ENCODE results near the gene CCL7.

CCL7 gene

DNA sequence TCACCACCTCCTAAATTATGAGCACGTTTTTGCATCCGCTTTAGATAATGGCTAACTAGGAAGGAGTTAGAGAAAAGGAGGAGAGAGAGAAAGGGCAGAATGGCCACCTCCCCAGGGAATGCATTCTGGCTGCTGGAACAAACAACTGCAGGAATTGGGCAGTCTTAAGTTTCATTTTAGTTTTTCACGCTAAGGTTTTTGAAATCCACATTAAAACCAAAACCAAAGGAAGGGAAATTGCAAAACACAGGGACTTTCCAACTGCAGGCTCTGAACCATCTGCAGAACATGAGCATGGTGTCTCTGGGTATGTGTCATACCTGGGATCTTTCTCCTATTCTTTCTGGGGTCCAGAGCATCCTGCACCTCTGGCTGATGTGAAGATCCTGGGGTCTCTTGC, 37.1 kb downstream of the CCL7 start:
- peaks cover 0 to 2% of the 10 kb centered on the region in 2 donors for H3K36me3 Mint-ChIP-seq
- no peak overlapping the region for H3K27ac Mint-ChIP-seq
- DNase-seq (no peak), ATAC-seq (replicated peaks) (peak in 1 of 2 donors; percentile 57)
- H3K27me3 Mint-ChIP-seq: peaks cover 28 to 38% of the 10 kb centered on the region in 2 donors
- peaks cover 0 to 2% of the 10 kb centered on the region in 2 donors for H3K4me1 Mint-ChIP-seq
- H3K9me3 Mint-ChIP-seq: no peaks in the 10 kb centered on the region
- no peak overlapping the region for H3K4me3 Mint-ChIP-seq

DNA sequence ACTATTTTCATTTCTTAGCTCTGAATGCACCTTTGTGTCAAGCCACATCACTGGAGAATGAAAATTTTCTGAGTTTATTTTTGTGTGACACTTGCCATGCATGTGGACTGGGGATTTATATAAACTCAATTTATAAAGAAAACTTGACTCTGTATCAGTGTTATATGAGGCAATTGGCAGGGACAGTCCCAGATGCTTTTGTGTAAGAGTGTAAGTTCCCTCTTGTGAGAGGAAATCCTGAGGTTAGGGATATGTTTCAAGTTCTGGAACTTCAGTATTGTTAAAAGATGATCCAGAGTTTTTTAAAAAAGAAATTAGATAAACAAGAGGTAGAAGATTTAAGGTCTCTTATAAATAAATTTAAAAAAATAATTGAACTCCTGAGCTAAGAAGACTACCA, 38.4 kb downstream of the CCL7 start:
- Mint-ChIP-seq H3K36me3 (peaks cover 0 to 2% of the 10 kb centered on the region in 2 donors), H3K4me1 (peaks cover 0 to 2% of the 10 kb centered on the region in 2 donors), H3K27me3 (peaks cover 33 to 42% of the 10 kb centered on the region in 2 donors), H3K9me3 (no peaks in the 10 kb centered on the region), H3K27ac (no peak overlapping the region), H3K4me3 (no peak overlapping the region)
- no peak for DNase-seq
- no peak for ATAC-seq (replicated peaks)

DNA sequence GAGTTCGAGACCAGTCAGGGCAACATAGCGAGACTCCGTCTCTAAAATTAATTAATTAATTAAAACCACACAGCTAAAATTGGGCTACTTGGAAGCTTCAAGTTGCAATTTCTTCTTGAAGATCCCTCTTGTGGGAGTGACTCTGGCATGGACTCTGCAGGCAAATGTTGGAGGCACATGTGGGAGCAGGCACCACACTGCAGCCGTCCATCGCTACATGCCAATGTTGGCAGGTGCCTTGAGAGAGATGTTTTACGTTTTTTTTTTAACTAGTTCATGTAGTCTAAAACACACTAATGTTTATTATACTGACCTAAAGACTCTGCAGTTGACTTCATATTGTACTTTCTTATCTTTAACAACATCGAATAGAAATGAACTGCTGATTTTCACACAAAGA, 41.3 kb downstream of the CCL7 start:
- DNase-seq: no peak
- H3K4me1 Mint-ChIP-seq: peaks cover 5 to 6% of the 10 kb centered on the region in 2 donors
- no peak overlapping the region for H3K27ac Mint-ChIP-seq
- no peaks in the 10 kb centered on the region for H3K36me3 Mint-ChIP-seq
- ATAC-seq (replicated peaks): no peak
- no peak overlapping the region for H3K4me3 Mint-ChIP-seq
- peaks cover 25 to 29% of the 10 kb centered on the region in 2 donors for H3K27me3 Mint-ChIP-seq
- H3K9me3 Mint-ChIP-seq: no peaks in the 10 kb centered on the region

DNA sequence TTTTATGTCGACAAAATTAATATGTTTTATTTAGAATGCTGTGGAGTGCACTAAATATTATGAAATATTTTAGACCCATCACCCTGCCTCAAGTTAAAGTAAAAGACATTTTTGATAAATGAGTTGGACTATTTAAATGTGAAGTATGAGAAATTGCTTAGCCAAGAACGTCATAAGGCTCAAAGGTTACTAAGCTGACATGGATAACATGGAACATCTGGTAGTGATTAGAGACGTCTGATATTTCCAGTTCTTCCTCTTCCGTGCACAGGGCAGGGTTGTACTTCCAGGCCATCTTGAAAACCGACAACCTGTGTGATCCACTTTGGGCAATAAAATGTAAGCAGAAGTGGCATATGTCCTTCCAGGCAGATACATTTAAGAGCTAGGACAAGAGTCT, 42.1 kb downstream of the CCL7 start:
- H3K36me3 Mint-ChIP-seq: no peaks in the 10 kb centered on the region
- peaks cover 20 to 27% of the 10 kb centered on the region in 2 donors for H3K27me3 Mint-ChIP-seq
- DNase-seq: no peak
- H3K27ac Mint-ChIP-seq: no peak overlapping the region
- peaks cover 5 to 6% of the 10 kb centered on the region in 2 donors for H3K4me1 Mint-ChIP-seq
- H3K9me3 Mint-ChIP-seq: no peaks in the 10 kb centered on the region
- no peak overlapping the region for H3K4me3 Mint-ChIP-seq
- no peak for ATAC-seq (replicated peaks)

- Mint-ChIP-seq H3K9me3 (no peaks in the 10 kb centered on the region), H3K4me1 (peaks cover 3 to 6% of the 10 kb centered on the region in 2 donors), H3K27me3 (peaks cover 19 to 22% of the 10 kb centered on the region in 2 donors), H3K27ac (no peak overlapping the region), H3K4me3 (no peak overlapping the region), H3K36me3 (no peaks in the 10 kb centered on the region)
- DNase-seq: no peak
- ATAC-seq (replicated peaks): no peak
Observed at GRCh38 chr17:34313164-34313563, 43.1 kb downstream of the CCL7 start.

DNA sequence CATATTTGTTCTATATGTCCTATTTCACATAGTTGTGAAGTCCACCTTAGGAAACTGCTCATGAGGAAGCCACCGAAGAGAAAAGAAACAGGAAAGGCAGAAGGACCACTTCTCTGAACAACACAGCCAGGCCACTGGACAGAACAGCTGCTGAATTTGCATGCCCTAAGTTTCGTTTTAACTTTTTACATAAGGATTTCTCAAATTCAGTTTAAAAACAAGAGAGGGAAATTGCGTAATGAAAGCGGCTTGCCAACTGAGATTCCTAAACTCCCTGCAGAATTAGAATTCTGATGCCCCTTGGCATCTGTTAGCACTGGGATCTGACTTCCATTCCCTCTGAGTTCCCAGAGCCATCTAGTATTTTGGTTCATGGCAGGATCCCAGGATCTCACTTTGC, 44.3 kb downstream of the CCL7 start:
- Mint-ChIP-seq H3K4me3 (no peak overlapping the region), H3K9me3 (no peaks in the 10 kb centered on the region), H3K27ac (no peak overlapping the region), H3K27me3 (peaks cover 19 to 21% of the 10 kb centered on the region in 2 donors), H3K36me3 (no peaks in the 10 kb centered on the region), H3K4me1 (peaks cover 3 to 6% of the 10 kb centered on the region in 2 donors)
- ATAC-seq (replicated peaks): no peak
- no peak for DNase-seq

- H3K4me1 Mint-ChIP-seq: peaks cover 6 to 7% of the 10 kb centered on the region in 2 donors
- no peaks in the 10 kb centered on the region for H3K36me3 Mint-ChIP-seq
- ATAC-seq (replicated peaks) (peak in 1 of 2 donors; percentile 41), DNase-seq (no peak)
- H3K27me3 Mint-ChIP-seq: peaks cover 19 to 20% of the 10 kb centered on the region in 2 donors
- no peaks in the 10 kb centered on the region for H3K9me3 Mint-ChIP-seq
- no peak overlapping the region for H3K4me3 Mint-ChIP-seq
- no peak overlapping the region for H3K27ac Mint-ChIP-seq
Observed at GRCh38 chr17:34318474-34318873, 48.5 kb downstream of the CCL7 start.

DNA sequence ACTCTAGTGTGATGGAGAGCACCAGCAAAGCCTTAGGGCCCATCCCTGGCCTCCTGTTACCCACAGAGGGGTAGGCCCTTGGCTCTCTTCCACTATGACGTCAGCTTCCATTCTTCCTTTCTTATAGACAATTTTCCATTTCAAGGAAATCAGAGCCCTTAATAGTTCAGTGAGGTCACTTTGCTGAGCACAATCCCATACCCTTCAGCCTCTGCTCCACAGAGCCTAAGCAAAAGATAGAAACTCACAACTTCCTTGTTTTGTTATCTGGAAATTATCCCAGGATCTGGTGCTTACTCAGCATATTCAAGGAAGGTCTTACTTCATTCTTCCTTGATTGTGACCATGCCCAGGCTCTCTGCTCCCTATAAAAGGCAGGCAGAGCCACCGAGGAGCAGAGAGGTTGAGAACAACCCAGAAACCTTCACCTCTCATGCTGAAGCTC, 49.0 kb downstream of the CCL7 start, which contains the start of gene CCL8:
TSS of gene CCL8 (plus strand) at position 397 of the 445 bp plus-strand sequence. CDS start 67 bp downstream, outside the sequence.
- no peaks in the 10 kb centered on the region for H3K36me3 Mint-ChIP-seq
- no peak for DNase-seq
- peaks cover 6 to 7% of the 10 kb centered on the region in 2 donors for H3K4me1 Mint-ChIP-seq
- no peak within 1 kb of the TSS for H3K27ac Mint-ChIP-seq
- H3K4me3 Mint-ChIP-seq: no peak within 1 kb of the TSS
- ATAC-seq (replicated peaks): no peak
- H3K27me3 Mint-ChIP-seq: peaks cover 20 to 22% of the 10 kb centered on the region in 2 donors
- peaks cover 0 to 4% of the 10 kb centered on the region in 2 donors for H3K9me3 Mint-ChIP-seq
